CD1c-positive myeloid dendritic cell (primary cell): Measurements from ENCODE around the gene SPINT1.
A peak's percentile ranks its signal among the peaks of the same experiment; 100 is the strongest.

Experiments
- DNase-seq: peaks from one replicate; pipeline ENCODE4 v3.0.0-alpha.2; 2016; ENCODE audit errors: extremely low spot score

SPINT1 gene

GRCh38 chr15:40893019-40893670 lies 49.3 kb downstream of the SPINT1 start:
- DNase-seq, result no peak

GRCh38 chr15:40893733-40894680 lies 50.2 kb downstream of the SPINT1 start, which contains the start of gene VPS18:
TSS of gene VPS18 (plus strand) at chr15:40894450. CDS start at chr15:40894769, 319 bp downstream.
- peak; percentile 99 for DNase-seq

GRCh38 chr15:40894681-40895448 lies 51.0 kb downstream of the SPINT1 start:
- peak; percentile 76 for DNase-seq

GRCh38 chr15:40899536-40900207 lies 55.8 kb downstream of the SPINT1 start:
- no peak for DNase-seq

DNA sequence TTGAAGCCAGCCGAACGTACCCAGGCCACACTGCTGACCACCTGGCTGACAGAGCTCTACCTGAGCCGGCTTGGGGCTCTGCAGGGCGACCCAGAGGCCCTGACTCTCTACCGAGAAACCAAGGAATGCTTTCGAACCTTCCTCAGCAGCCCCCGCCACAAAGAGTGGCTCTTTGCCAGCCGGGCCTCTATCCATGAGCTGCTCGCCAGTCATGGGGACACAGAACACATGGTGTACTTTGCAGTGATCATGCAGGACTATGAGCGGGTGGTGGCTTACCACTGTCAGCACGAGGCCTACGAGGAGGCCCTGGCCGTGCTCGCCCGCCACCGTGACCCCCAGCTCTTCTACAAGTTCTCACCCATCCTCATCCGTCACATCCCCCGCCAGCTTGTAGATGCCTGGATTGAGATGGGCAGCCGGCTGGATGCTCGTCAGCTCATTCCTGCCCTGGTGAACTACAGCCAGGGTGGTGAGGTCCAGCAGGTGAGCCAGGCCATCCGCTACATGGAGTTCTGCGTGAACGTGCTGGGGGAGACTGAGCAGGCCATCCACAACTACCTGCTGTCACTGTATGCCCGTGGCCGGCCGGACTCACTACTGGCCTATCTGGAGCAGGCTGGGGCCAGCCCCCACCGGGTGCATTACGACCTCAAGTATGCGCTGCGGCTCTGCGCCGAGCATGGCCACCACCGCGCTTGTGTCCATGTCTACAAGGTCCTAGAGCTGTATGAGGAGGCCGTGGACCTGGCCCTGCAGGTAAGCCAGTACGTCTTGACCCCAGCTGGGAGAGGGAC lies 56.6 kb downstream of the SPINT1 start:
- DNase-seq, result no peak

DNA sequence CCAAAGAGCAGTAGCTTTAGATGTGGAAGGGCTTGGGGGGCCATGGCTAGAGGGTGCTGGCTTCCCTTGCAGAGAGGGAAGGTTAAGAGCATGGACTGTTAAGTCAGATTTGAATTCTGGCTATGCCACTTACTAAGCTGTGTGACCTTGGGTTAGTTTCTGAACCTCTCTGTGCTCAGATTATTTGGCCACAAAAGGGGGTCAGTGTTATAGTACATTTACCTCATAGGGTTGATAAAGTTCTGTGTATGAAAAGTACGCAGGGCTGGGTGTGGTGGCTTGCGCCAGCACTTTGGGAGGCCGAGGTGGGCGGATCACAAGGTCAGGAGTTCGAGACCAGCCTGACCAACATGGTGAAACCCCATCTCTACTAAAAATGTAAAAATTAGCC lies 57.2 kb downstream of the SPINT1 start:
- DNase-seq, result no peak

DNA sequence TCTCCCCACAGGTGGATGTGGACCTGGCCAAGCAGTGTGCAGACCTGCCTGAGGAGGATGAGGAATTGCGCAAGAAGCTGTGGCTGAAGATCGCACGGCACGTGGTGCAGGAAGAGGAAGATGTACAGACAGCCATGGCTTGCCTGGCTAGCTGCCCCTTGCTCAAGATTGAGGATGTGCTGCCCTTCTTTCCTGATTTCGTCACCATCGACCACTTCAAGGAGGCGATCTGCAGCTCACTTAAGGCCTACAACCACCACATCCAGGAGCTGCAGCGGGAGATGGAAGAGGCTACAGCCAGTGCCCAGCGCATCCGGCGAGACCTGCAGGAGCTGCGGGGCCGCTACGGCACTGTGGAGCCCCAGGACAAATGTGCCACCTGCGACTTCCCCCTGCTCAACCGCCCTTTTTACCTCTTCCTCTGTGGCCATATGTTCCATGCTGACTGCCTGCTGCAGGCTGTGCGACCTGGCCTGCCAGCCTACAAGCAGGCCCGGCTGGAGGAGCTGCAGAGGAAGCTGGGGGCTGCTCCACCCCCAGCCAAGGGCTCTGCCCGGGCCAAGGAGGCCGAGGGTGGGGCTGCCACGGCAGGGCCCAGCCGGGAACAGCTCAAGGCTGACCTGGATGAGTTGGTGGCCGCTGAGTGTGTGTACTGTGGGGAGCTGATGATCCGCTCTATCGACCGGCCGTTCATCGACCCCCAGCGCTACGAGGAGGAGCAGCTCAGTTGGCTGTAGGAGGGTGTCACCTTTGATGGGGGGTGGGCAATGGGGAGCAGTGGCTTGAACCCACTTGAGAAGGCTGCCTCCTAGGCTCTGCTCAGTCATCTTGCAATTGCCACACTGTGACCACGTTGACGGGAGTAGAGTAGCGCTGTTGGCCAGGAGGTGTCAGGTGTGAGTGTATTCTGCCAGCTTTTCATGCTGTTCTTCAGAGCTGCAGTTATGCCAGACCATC lies 59.0 kb downstream of the SPINT1 start:
- peak; percentile 77 for DNase-seq

GRCh38 chr15:40904552-40905201 lies 60.8 kb downstream of the SPINT1 start:
- DNase-seq, result no peak

DNA sequence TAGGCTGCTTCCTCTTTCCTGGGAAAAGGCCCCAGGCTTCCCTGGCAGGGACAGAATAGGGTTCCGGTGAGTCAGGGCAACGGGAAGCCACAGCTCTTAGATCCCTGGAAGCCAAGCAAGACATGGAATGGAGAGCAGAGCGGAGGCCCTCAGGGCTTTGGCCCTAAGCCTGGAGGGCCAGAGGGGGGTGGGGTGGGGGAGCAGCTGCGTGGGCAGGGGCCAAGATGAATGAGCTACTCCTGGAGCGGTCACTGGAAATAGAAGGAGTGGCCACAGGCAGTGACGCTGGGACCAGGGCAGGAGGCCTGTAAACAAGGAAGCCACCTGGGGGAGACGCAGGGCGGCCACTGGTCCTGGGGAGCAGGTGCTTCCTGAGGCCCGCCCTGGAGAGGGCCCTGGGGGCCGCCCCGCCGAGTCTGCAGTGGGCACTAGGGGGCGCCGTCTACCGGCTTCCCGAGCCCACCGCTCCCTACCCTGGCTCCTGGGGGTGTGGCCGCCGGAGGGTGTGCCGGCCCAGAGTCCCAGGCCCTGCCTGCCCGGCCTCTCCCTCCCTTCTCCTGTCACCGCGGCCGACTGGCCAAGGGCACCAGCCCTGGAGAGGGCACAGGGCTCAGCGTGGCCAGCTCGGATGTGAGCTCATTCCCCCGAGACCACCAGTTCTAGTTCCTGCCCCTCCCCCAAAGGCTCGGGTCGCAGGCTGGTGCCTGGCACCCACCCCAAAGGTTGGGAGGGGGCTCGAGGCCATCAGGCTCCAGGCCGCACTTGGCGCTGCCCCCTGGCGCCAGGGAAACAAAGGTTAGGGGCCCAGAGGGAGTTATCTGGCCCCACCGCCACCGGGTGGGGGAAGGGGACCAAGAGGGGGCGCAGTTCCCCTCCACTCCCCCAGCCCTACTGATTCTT lies 62.5 kb downstream of the SPINT1 start:
- peak; percentile 64 for DNase-seq

GRCh38 chr15:40906991-40907802 lies 63.3 kb downstream of the SPINT1 start:
- DNase-seq, result peak; percentile 60
